Fibroblast of gingiva (primary cell): ENCODE results near the gene SHKBP1.
"Not testable (repeated sequence)": the region's sequence is repeated elsewhere in the genome, so short reads cannot be mapped to it uniquely, and the experiment has no call there.

Experiments used
- DNase-seq: peaks from one replicate; pipeline ENCODE4 v3.0.0-alpha.2; 2011; ENCODE audit warnings: low read depth

The SHKBP1 gene

DNA sequence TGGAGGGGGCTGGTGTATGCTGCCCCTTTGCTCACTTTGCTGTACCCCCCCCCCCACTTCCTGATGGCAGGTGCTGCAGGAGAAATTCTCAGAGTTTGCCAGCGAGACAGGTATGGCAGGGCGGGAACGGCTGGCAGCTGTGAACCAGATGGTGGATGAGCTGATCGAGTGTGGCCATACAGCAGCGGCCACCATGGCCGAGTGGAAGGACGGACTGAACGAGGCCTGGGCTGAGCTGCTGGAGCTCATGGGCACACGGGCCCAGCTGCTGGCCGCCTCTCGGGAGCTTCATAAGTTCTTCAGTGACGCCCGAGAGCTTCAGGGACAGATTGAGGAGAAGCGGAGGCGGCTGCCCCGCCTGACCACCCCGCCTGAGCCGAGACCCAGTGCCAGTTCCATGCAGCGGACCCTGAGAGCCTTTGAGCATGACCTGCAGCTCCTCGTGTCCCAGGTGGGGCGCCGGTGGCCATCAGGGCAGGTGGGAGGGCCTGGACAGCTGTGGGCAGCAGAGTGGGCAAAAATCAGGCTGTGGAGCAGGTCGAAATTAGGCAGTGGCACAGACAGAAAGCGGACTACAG is 19.6 kb upstream of the SHKBP1 start:
- no peak for DNase-seq

- no peak for DNase-seq
These were observed 17.3 kb upstream of the SHKBP1 start for GRCh38 chr19:40559394-40559793.

- no peak for DNase-seq
These were observed 16.6 kb upstream of the SHKBP1 start for GRCh38 chr19:40560092-40560507.

GRCh38 chr19:40561947-40562346 is 14.7 kb upstream of the SHKBP1 start:
- no peak for DNase-seq

DNA sequence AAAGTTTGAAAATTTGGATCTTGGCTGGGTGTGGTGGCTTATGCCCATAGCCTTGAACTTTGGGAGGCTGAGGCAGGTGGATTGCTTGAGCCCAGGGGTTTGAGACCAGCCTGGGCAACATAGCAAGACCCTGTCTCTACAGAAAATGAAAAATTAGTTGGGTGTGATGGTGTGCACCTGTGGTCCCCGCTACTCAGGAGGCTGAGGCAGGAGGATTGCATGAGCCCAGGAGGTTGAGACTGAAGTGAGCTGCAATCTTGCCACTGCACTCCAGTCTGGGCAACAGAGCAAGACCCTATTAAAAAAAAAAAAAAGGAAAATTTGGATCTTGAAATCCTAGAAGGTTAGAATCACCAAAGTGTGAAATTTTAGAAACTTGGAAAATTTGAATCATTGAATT is 12.1 kb upstream of the SHKBP1 start:
- DNase-seq, result not testable (repeated sequence)

DNA sequence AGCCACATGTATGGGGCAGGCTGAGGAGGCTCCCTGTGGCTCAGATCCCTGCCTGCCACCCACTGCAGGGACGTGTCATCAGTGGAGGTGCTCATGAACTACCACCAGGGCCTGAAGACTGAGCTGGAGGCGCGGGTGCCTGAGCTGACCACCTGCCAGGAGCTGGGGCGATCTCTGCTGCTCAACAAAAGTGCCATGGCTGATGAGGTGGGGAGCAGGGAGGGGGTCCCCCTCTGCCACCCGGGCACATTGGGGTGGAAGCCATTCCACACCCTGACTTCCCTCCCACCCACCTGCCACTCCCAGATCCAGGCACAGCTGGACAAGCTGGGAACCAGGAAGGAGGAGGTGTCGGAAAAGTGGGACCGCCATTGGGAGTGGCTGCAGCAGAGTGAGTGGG is 11.3 kb upstream of the SHKBP1 start:
- no peak for DNase-seq

DNA sequence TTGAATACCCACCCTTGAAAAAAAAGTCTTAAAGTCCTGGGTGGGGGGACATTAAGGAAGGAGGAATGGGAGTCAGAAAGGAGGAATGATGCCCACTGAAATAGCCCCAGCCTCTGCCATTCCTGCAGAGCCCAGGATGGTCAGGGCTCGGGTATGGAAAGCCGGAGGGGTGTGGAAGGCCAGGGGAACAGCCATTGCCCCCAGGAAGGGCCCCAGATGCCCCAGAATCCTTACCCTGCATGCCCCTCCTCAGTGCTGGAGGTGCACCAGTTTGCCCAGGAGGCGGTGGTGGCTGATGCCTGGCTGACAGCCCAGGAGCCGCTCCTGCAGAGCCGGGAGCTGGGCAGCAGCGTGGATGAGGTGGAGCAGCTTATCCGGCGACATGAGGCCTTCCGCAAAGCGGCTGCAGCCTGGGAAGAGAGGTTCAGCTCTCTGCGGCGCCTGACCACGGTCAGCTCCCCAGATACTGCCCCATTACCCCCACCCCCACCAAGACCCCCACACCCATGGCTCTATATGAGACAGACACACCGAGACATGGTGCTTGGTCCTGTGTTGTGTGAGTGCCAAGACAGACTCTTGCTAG is 10.7 kb upstream of the SHKBP1 start:
- DNase-seq, result no peak

- no peak for DNase-seq
These were observed 9.5 kb upstream of the SHKBP1 start for GRCh38 chr19:40567040-40567749.

- no peak for DNase-seq
These were observed 8.8 kb upstream of the SHKBP1 start for GRCh38 chr19:40567750-40568494.

GRCh38 chr19:40570313-40571004 is 6.2 kb upstream of the SHKBP1 start:
- DNase-seq, result peak; percentile 98

DNA sequence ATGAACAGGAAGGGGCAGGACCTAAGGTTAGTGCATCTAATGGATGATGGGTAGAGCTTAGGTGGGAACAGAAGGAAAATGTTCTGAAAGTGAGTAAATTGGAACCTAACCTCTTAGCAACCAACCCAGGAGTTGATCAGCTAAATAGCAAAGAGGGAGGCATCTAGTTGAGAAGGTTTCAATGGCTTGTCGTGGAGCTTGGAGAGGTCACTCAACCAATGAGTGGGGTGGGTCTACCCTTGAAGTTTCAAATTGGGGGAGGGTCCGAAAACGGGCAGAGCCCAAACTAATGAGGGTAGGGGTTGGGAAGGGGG is 5.7 kb upstream of the SHKBP1 start:
- DNase-seq, result no peak

- DNase-seq, result no peak
These were observed 4.7 kb upstream of the SHKBP1 start for GRCh38 chr19:40571831-40572495.

GRCh38 chr19:40575326-40575725 is 1.3 kb upstream of the SHKBP1 start:
- no peak for DNase-seq

DNA sequence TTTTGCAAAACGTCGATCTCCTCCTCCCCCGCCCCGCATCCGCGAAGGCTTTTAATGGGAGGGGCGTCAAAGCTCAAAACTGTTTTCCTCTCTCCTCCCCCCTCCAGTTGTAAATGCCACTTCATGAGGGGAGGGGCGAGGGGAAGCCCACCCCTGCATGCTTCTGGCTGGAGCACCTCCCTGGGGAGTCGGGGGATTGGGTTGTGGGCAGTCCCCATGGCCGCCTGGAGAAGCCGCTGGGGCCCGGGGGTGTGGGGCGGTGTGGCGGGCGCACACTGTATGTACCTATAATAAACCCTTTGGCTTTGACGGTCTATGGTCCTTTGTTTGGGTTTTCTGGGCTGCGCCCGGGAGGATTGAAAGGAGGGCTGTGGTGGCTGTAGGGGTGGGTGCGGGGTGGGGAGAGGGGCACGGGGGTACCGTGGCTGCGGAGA is 505 bp upstream of the SHKBP1 start:
- DNase-seq, result no peak

GRCh38 chr19:40578442-40578908 is 1.8 kb downstream of the SHKBP1 start:
- DNase-seq, result no peak

- DNase-seq, result no peak
These were observed 3.9 kb downstream of the SHKBP1 start for GRCh38 chr19:40580619-40581018.

DNA sequence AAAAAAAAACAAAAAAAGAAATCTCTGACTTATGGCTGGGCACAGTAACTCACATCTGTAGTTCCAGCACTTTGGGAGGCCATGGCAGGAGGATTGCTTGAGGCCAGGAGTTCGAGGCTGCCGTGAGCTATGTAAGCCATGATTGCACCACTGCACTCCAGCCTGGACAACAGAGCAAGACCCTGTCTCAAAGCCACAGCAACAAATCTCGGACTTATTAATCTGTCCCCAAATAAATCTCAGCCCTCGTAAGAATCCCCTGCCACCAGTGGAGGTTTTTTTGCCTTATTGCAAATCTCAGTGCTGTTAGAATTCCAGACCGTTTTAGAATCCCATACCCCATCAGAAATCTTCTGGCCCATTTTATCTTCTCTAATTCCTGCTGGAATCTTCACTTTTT is 4.9 kb downstream of the SHKBP1 start:
- DNase-seq, result no peak

- DNase-seq, result no peak
These were observed 5.8 kb downstream of the SHKBP1 start for GRCh38 chr19:40582467-40582866.

GRCh38 chr19:40583283-40583682 is 6.6 kb downstream of the SHKBP1 start:
- DNase-seq, result no peak

DNA sequence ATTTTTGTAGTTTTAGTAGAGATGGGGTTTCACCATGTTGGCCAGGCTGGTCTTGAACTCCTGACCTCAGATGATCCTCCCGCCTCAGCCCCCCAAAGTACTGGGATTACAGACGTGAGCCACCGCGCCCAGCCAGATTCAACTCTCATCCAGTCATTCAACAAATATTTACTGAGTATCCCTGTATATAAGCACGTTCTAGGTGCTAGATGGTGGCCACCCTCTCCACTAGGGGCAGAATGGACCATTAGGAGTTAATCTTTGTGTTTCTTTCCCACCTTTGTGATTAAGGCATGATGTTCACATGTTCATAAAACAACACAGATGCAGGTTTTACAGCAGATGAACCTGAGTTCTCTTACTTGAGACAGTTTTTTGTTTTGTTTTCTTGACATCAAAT is 7.3 kb downstream of the SHKBP1 start:
- DNase-seq, result no peak

DNA sequence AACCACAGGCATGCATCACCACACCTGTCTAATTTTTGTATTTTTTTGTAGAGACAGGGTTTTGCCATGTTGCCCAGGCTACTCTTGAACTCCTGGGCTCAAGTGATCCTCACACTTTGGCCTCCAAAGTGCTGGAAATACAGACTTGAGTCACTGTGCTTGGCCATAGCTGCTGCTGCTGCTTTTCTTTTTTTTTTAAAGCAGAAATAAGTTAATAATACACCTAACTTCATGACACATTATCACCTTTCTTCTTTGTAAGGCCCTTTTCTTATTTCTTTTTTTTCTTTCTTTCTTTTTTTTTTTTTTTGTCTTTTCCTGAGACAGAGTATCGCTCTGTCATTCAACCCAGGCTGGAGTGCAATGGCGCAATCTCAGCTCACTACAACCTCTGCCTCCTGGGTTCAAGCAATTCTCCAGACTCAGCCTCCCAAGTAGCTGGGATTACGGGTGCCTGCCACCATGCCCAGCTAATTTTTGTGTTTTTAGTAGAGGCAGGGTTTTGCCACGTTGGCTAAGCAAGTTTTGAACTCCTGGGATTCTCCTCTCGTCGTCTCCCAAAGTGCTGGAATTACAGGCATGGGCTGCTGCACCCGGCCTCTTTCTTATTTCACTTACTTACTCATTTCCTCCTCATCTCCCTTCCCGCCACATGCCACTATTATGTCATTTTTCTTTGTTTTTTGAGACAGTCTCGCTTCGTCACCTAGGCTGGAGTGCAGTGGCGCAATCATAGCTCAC is 8.7 kb downstream of the SHKBP1 start:
- DNase-seq, result peak; percentile 49
